Measurements from ENCODE around the gene CBFB. TPM values are rescaled to one million over a fixed set of nuclear protein-coding genes. Genes with fewer than 3 reads are reported as not detected.

Gene CBFB
- total and polyA plus RNA-seq, 2 of the 13 experiments (the other 11 are each of a cell fraction or from before 2014, with no cell fraction given), result 22.1 to 70.8 TPM

GRCh38 chr16:67017810-67018488, 11.0 kb upstream of the CBFB start (continued):
- TF ChIP-seq ZBED4 (CRISPR knock-in tag; IDR thresholded peaks at IDR 0.05; ENCODE audit: borderline replicate concordance) (peak; percentile 66; the same call in 1 of the 2 replicates), UBTF (CRISPR knock-in tag; IDR thresholded peaks at IDR 0.05) (0 out of 2 replicates have a peak, but pooled peaks have one; percentile 37), TERF1 (CRISPR knock-in tag; IDR thresholded peaks at IDR 0.05) (no peak), MAF1 (CRISPR knock-in tag; IDR thresholded peaks at IDR 0.05; ENCODE audit: borderline replicate concordance) (no peak), AHR (CRISPR knock-in tag; IDR thresholded peaks at IDR 0.05) (peak; percentile 53; the same call in 1 of the 2 replicates), NKX3-1 (CRISPR knock-in tag; IDR thresholded peaks at IDR 0.05) (no peak), ZNF607 (CRISPR knock-in tag; IDR thresholded peaks at IDR 0.05; ENCODE audit: borderline replicate concordance) (no peak), REXO4 (CRISPR knock-in tag; IDR thresholded peaks at IDR 0.05; ENCODE audit: borderline replicate concordance) (no peak), MIER3 (CRISPR knock-in tag; IDR thresholded peaks at IDR 0.05; ENCODE audit: borderline replicate concordance) (peak; percentile 76; the same call in 1 of the 2 replicates), ZNF891 (CRISPR knock-in tag; IDR thresholded peaks at IDR 0.05) (peak; percentile 70; the same call in 1 of the 2 replicates), MEF2D (CRISPR knock-in tag; IDR thresholded peaks at IDR 0.05) (peak; percentile 69; the same call in 1 of the 2 replicates), FOXO1 (CRISPR knock-in tag; IDR thresholded peaks at IDR 0.05) (no peak), ATF7 (IDR thresholded peaks at IDR 0.05) (no peak), ATF7 (CRISPR knock-in tag; IDR thresholded peaks at IDR 0.05) (no peak), JARID2 (CRISPR knock-in tag; IDR thresholded peaks at IDR 0.05; ENCODE audit: insufficient replicate concordance) (no peak), PLSCR1 (CRISPR knock-in tag; IDR thresholded peaks at IDR 0.05; ENCODE audit: borderline replicate concordance) (no peak), PATZ1 (CRISPR knock-in tag; IDR thresholded peaks at IDR 0.05) (0 out of 2 replicates have a peak, but pooled peaks have one; percentile 24), THAP11 (CRISPR knock-in tag; IDR thresholded peaks at IDR 0.05) (peak; percentile 76), ZNF24 (IDR thresholded peaks at IDR 0.05) (0 out of 2 replicates have a peak, but pooled peaks have one; percentile 34), RNF2 (conservative IDR thresholded peaks at IDR 0.05; ENCODE audit: low read depth) (peak; percentile 79)
